Breast epithelium (tissue), 4 donors: Measurements from ENCODE around the gene SLC17A8. TPM values are rescaled to one million over a fixed set of nuclear protein-coding genes. Genes with fewer than 3 reads are reported as not detected.
"Not testable (repeated sequence)": the region's sequence is repeated elsewhere in the genome, so short reads cannot be mapped to it uniquely, and the experiment has no call there.

ENCODE experiments used
- DNase-seq, 2 donors: peaks; one replicate each; pipeline ENCODE4 v3.0.0-alpha.2; 2019; ENCODE audit warnings: low spot score in 2 of 2
- H3K27ac ChIP-seq, 2 donors: fragments of 200-600 bp; sonication (generic) in 1 of 2; one replicate each; pipeline ENCODE4 v1.5.1; 2016 to 2019; ENCODE audit warnings: mild to moderate bottlenecking in 1 of 2
- H3K27me3 ChIP-seq, 2 donors: fragments of 200-600 bp; sonication (generic) in 1 of 2; one replicate each; pipeline versions ENCODE4 v1.5.1 to v1.6.0; 2017 to 2019; ENCODE audit warnings: control low read depth in 1 of 2, mild to moderate bottlenecking in 1 of 2
- H3K36me3 ChIP-seq: fragments of 200-600 bp; one replicate; pipeline ENCODE4 v1.5.1; 2019
- H3K4me1 ChIP-seq, 2 donors: fragments of 200-600 bp; sonication (generic); one replicate each; pipeline ENCODE4 v1.5.1; 2016 to 2019; ENCODE audit warnings: control low read depth in 1 of 2
- H3K4me3 ChIP-seq, 3 donors: fragments of 200-600 bp; sonication (generic); 1 replicate in 2 of 3; 2 replicates in 1 of 3; pipeline ENCODE4 v1.5.1; 2016 to 2019; ENCODE audit warnings: mild to moderate bottlenecking in 3 of 3, moderate library complexity in 2 of 3
- H3K9me3 ChIP-seq, 2 donors: fragments of 200-600 bp; sonication (generic) in 1 of 2; one replicate each; pipeline ENCODE4 v1.5.1; 2016 to 2019; ENCODE audit warnings: control low read depth in 1 of 2
- CTCF ChIP-seq, 3 donors: fragments of 450-650 bp; IDR thresholded peaks; one replicate each; pipeline ENCODE4 v1.5.1; 2016 to 2017; ENCODE audit warnings: antibody characterized with exemption in 3 of 3, mild to moderate bottlenecking in 3 of 3, moderate library complexity in 3 of 3
- POLR2A ChIP-seq: fragments of 450-650 bp; IDR thresholded peaks from one replicate; pipeline ENCODE4 v1.6.1; 2016; ENCODE audit warnings: antibody characterized with exemption, mild to moderate bottlenecking, moderate library complexity
- POLR2AphosphoS5 ChIP-seq, 3 donors: sonication (generic); formaldehyde crosslinking; IDR thresholded peaks; one replicate each; pipeline ENCODE4 v1.6.1; 2017; ENCODE audit warnings: antibody characterized with exemption in 3 of 3
- intact Hi-C: fragments of 100-400 bp; cut with DNase I; formaldehyde crosslinking; loops from one replicate; pipeline ENCODE4 v1.15.1; 2023; ENCODE audit warnings: low total_unique reads
- total RNA-seq, 3 donors: library from RNA; depleted of rRNA; stranded (reverse); fragments of >200 nt; gene quantifications; one replicate each; pipeline ENCODE4 v1.1.0, GENCODE V29; 2016

The SLC17A8 gene
- total RNA-seq, 3 donors from 2014 or later, result not detected

GRCh38 chr12:100426145-100426544 lies 69.3 kb downstream of the SLC17A8 start:
- Histone ChIP-seq H3K4me3 (no peak overlapping the region), H3K4me1 (no peaks in the 10 kb centered on the region), H3K27ac (no peak overlapping the region), H3K9me3 (no peaks in the 10 kb centered on the region), H3K36me3 (no peaks in the 10 kb centered on the region), H3K27me3 (no peaks in the 10 kb centered on the region)
- intact Hi-C loops, result no loop called here
- no peak for DNase-seq
- no peak for TF ChIP-seq CTCF (IDR thresholded peaks at IDR 0.05)
- no peak for TF ChIP-seq POLR2AphosphoS5 (IDR thresholded peaks at IDR 0.05)
- no peak for TF ChIP-seq POLR2A

GRCh38 chr12:100427078-100427477 lies 70.2 kb downstream of the SLC17A8 start:
- Histone ChIP-seq H3K9me3 (no peaks in the 10 kb centered on the region), H3K27ac (no peak overlapping the region), H3K4me3 (no peak overlapping the region), H3K36me3 (no peaks in the 10 kb centered on the region), H3K27me3 (no peaks in the 10 kb centered on the region), H3K4me1 (no peaks in the 10 kb centered on the region)
- no peak for DNase-seq
- intact Hi-C loops, result no loop called here
- TF ChIP-seq CTCF (IDR thresholded peaks at IDR 0.05), result no peak
- TF ChIP-seq POLR2A, result no peak
- no peak for TF ChIP-seq POLR2AphosphoS5 (IDR thresholded peaks at IDR 0.05)

- DNase-seq, intact Hi-C loops, H3K4me1 ChIP-seq: not testable (repeated sequence)
These were observed 73.4 kb downstream of the SLC17A8 start for GRCh38 chr12:100430251-100430650.

GRCh38 chr12:100433701-100434100 lies 76.8 kb downstream of the SLC17A8 start:
- Histone ChIP-seq H3K27ac (no peak overlapping the region), H3K36me3 (no peaks in the 10 kb centered on the region), H3K4me1 (no peaks in the 10 kb centered on the region), H3K9me3 (no peaks in the 10 kb centered on the region), H3K4me3 (no peak overlapping the region), H3K27me3 (no peaks in the 10 kb centered on the region)
- intact Hi-C loops, result no loop called here
- TF ChIP-seq POLR2A, result no peak
- no peak for TF ChIP-seq CTCF (IDR thresholded peaks at IDR 0.05)
- no peak for TF ChIP-seq POLR2AphosphoS5 (IDR thresholded peaks at IDR 0.05)
- DNase-seq, result no peak

More at GRCh38 chr12:100430251-100430650, 73.4 kb downstream of the SLC17A8 start:
- H3K9me3 ChIP-seq, H3K4me3 ChIP-seq, H3K36me3 ChIP-seq, H3K27me3 ChIP-seq, H3K27ac ChIP-seq: not testable (repeated sequence)

GRCh38 chr12:100434177-100434576 lies 77.3 kb downstream of the SLC17A8 start:
- TF ChIP-seq POLR2AphosphoS5 (IDR thresholded peaks at IDR 0.05) (no peak), POLR2A (no peak), CTCF (IDR thresholded peaks at IDR 0.05) (no peak)
- Histone ChIP-seq H3K4me1 (no peaks in the 10 kb centered on the region), H3K27me3 (no peaks in the 10 kb centered on the region), H3K36me3 (no peaks in the 10 kb centered on the region), H3K4me3 (no peak overlapping the region), H3K9me3 (no peaks in the 10 kb centered on the region), H3K27ac (no peak overlapping the region)
- no peak for DNase-seq
- intact Hi-C loops, result no loop called here

GRCh38 chr12:100435957-100436356 lies 79.1 kb downstream of the SLC17A8 start:
- Histone ChIP-seq H3K4me1 (no peaks in the 10 kb centered on the region), H3K27ac (no peak overlapping the region), H3K9me3 (no peaks in the 10 kb centered on the region), H3K27me3 (no peaks in the 10 kb centered on the region), H3K36me3 (no peaks in the 10 kb centered on the region), H3K4me3 (no peak overlapping the region)
- intact Hi-C loops, result no loop called here
- DNase-seq, result no peak
- no peak for TF ChIP-seq POLR2A
- no peak for TF ChIP-seq POLR2AphosphoS5 (IDR thresholded peaks at IDR 0.05)
- no peak for TF ChIP-seq CTCF (IDR thresholded peaks at IDR 0.05)
